Sigmoid colon (tissue), 7 donors: ENCODE data around the gene FAN1. TPM values are rescaled to one million over a fixed set of nuclear protein-coding genes. Genes with fewer than 3 reads are reported as not detected.

Experiments
- DNase-seq: peaks from one replicate; pipeline ENCODE4 v3.0.0-alpha.2; 2019
- H3K27ac ChIP-seq, 4 donors: fragments of 200-600 bp; sonication (generic); one replicate each; pipeline ENCODE4 v1.5.1; 2016 to 2019; ENCODE audit warnings: mild to moderate bottlenecking in 1 of 4
- H3K27me3 ChIP-seq, 3 donors: fragments of 200-600 bp; sonication (generic); one replicate each; pipeline ENCODE4 v1.5.1; 2019; ENCODE audit warnings: mild to moderate bottlenecking in 1 of 3
- H3K36me3 ChIP-seq, 4 donors: fragments of 200-600 bp; sonication (generic); one replicate each; pipeline ENCODE4 v1.5.1; 2016 to 2019
- H3K4me1 ChIP-seq, 4 donors: fragments of 200-600 bp; sonication (generic); one replicate each; pipeline ENCODE4 v1.5.1; 2017 to 2019
- H3K4me3 ChIP-seq, 4 donors: fragments of 200-600 bp; sonication (generic); one replicate each; pipeline ENCODE4 v1.5.1; 2017 to 2019; ENCODE audit warnings: mild to moderate bottlenecking in 2 of 4, moderate library complexity in 1 of 4
- H3K9me3 ChIP-seq, 4 donors: fragments of 200-600 bp in 3 of 4; sonication (generic) in 3 of 4; one replicate each; pipeline versions ENCODE4 v1.5.1 to v1.6.1; 2013 to 2019
- EP300 ChIP-seq, 4 donors: sonication (generic); formaldehyde crosslinking; IDR thresholded peaks; one replicate each; pipeline ENCODE4 v1.6.1; 2017; ENCODE audit warnings: antibody characterized with exemption in 4 of 4
- POLR2A ChIP-seq, 2 donors: fragments of 450-650 bp; IDR thresholded peaks; one replicate each; pipeline ENCODE4 v1.6.1; 2016; ENCODE audit warnings: antibody characterized with exemption in 2 of 2, mild to moderate bottlenecking in 2 of 2, moderate library complexity in 2 of 2
- POLR2AphosphoS5 ChIP-seq, 4 donors: sonication (generic); formaldehyde crosslinking; IDR thresholded peaks; one replicate each; pipeline ENCODE4 v1.6.1; 2017; ENCODE audit warnings: antibody characterized with exemption in 4 of 4
- WGBS, 2 donors: extraction: QIAGEN DNeasy Blood & Tissue Kit; methylation state at CpG; one replicate each; pipeline ENCODE4 v1.1.7; 2013; 5-methylcytosine and 5-hydroxymethylcytosine counted together
- intact Hi-C: fragments of 100-400 bp; cut with DNase I; formaldehyde crosslinking; loops from one replicate; pipeline ENCODE4 v1.15.1; 2023
- polyA plus RNA-seq, 3 donors: library from polyadenylated mRNA; stranded (reverse); fragments of 200-250 nt; gene quantifications; one replicate each; pipeline ENCODE4 v1.2.3, GENCODE V29; 2013
- total RNA-seq, 4 donors: library from RNA; depleted of rRNA; stranded (reverse); fragments of >200 nt; gene quantifications; one replicate each; pipeline ENCODE4 v1.1.0, GENCODE V29; 2016
- TF ChIP-seq, protein P1 (sequence below), 4 experiments: fragments of 450-650 bp in 3 of 4; fragments of 200-600 bp in 1 of 4; IDR thresholded peaks; one replicate each; pipeline ENCODE4 v1.5.1; 2016 to 2019; ENCODE audit warnings: antibody characterized with exemption in 4 of 4, mild to moderate bottlenecking in 3 of 4, moderate library complexity in 2 of 4
- donor health status: healthy with polysubstance abuse.
- donor health status: Bipolar disorder and iron deficiency.
- donor health status: healthy.

Gene FAN1
- total and polyA plus RNA-seq, 7 donors: 3.6 to 20.8 (median 17.8) TPM

DNA sequence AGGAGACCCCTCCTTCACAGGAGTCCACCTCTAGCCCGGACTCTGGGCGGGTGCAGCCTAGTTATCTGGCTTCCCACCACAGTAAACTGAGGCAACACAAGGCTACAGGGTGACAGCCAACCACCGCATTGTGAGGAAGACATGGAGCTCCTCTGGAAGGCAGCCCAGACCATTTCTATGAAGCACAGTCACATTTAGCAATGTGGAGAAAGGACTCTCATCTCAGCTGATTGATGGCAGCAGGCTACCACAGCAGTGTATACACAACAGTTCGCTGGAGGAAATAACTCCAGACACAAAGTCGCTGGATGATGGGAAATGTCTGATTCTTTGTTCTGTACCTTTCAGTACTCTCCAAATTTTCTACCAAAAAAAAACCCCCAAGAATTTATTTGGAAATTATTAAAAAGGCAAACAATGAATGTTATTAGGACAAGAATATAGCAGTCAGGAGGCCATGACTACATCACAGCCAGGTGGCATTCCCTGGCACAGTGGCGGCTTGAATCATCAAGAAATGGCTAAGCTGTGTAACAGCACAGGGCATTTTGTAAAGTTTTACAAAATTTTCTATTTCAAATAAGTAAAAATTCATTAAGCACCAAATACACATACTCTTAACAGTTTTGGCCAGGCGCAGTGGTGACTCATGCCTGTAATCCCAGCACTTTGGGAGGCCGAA is 40.1 kb downstream of the FAN1 start:
- no peaks in the 10 kb centered on the region for H3K27me3 ChIP-seq
- H3K36me3 ChIP-seq: peaks cover 31 to 100% (median 70%) of the 10 kb centered on the region in 4 donors
- no peaks in the 10 kb centered on the region for H3K9me3 ChIP-seq
- TF ChIP-seq, protein P1, sequence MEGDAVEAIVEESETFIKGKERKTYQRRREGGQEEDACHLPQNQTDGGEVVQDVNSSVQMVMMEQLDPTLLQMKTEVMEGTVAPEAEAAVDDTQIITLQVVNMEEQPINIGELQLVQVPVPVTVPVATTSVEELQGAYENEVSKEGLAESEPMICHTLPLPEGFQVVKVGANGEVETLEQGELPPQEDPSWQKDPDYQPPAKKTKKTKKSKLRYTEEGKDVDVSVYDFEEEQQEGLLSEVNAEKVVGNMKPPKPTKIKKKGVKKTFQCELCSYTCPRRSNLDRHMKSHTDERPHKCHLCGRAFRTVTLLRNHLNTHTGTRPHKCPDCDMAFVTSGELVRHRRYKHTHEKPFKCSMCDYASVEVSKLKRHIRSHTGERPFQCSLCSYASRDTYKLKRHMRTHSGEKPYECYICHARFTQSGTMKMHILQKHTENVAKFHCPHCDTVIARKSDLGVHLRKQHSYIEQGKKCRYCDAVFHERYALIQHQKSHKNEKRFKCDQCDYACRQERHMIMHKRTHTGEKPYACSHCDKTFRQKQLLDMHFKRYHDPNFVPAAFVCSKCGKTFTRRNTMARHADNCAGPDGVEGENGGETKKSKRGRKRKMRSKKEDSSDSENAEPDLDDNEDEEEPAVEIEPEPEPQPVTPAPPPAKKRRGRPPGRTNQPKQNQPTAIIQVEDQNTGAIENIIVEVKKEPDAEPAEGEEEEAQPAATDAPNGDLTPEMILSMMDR (IDR thresholded peaks at IDR 0.05): no peak
- no peak for TF ChIP-seq POLR2A (IDR thresholded peaks at IDR 0.05)
- no peak for TF ChIP-seq EP300 (IDR thresholded peaks at IDR 0.05)
- TF ChIP-seq POLR2AphosphoS5 (IDR thresholded peaks at IDR 0.05): no peak
- no peak for DNase-seq
- no peak overlapping the region for H3K27ac ChIP-seq
- intact Hi-C loops: no loop called here
- no peaks in the 10 kb centered on the region for H3K4me1 ChIP-seq
- 87 to 96% methylated on average over 8 of the region's 8 CpGs for WGBS, 2 donors
- no peak overlapping the region for H3K4me3 ChIP-seq

DNA sequence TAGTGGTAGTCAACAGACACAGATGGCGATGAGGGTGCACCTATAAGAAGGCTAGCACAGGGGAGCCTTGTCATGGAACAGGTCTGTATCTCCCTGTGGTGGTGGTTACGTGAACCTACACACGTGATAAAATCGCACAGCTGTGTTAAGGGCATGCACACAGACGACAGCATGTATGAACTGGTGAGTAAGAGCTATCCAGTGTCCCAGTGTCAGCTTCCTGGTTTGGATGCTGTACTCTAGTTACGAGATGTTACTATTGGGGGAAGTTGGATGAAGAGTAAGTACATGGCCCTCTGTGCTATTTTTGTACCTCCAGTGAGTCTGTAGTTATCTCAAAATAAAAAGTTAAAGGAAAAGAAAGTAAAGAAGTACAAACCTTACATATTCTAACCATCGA is 49.5 kb downstream of the FAN1 start:
- intact Hi-C loops: no loop called here
- H3K4me3 ChIP-seq: no peak overlapping the region
- no peak for TF ChIP-seq POLR2A (IDR thresholded peaks at IDR 0.05)
- TF ChIP-seq, protein P1 (IDR thresholded peaks at IDR 0.05): no peak
- TF ChIP-seq EP300 (IDR thresholded peaks at IDR 0.05): no peak
- no peak for TF ChIP-seq POLR2AphosphoS5 (IDR thresholded peaks at IDR 0.05)
- H3K9me3 ChIP-seq: no peaks in the 10 kb centered on the region
- 95 to 96% methylated on average over 7 of the region's 7 CpGs for WGBS, 2 donors
- H3K4me1 ChIP-seq: no peaks in the 10 kb centered on the region
- no peaks in the 10 kb centered on the region for H3K27me3 ChIP-seq
- DNase-seq: no peak
- H3K27ac ChIP-seq: no peak overlapping the region
- peaks cover 44 to 100% (median 61%) of the 10 kb centered on the region in 4 donors for H3K36me3 ChIP-seq

DNA sequence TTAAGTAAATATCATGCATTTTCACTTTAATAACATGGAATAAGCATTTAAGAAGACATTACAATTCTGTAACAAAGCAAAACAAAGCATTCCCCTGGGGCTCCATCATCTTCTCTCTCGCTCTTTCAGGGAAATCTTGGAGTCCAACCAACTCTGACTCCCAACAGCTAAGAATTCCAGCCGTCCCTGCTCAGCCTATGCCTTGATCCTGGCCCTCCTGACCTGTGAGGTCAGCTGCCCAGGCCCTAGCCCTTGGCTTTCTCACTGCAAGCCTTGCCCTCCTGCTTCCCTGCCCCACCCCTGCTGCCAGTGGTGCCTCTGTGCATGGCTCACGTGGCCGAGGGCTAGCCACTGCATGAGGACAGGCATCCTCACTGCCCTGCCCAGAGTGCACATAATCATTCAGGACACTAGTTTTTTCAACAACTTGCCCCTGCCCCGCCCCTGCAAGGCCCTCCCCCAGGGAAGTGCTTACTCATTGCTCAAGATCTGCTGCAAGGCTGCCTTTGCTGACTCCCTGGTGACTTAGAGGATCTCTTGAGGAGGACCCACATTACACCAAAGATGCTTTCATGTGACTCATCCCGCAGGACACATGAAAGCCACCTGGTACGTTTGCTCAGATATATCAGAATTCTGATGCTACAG is 50.1 kb downstream of the FAN1 start:
- WGBS, 2 donors: 85 to 86% methylated on average over 7 of the region's 7 CpGs
- no peaks in the 10 kb centered on the region for H3K9me3 ChIP-seq
- no peaks in the 10 kb centered on the region for H3K27me3 ChIP-seq
- no peak for DNase-seq
- H3K27ac ChIP-seq: no peak overlapping the region
- TF ChIP-seq POLR2AphosphoS5 (IDR thresholded peaks at IDR 0.05) (no peak), POLR2A (IDR thresholded peaks at IDR 0.05) (no peak), EP300 (IDR thresholded peaks at IDR 0.05) (no peak)
- TF ChIP-seq, protein P1 (IDR thresholded peaks at IDR 0.05): no peak
- no peak overlapping the region for H3K4me3 ChIP-seq
- intact Hi-C loops: no loop called here
- H3K36me3 ChIP-seq: peaks cover 45 to 100% (median 62%) of the 10 kb centered on the region in 4 donors
- no peaks in the 10 kb centered on the region for H3K4me1 ChIP-seq

DNA sequence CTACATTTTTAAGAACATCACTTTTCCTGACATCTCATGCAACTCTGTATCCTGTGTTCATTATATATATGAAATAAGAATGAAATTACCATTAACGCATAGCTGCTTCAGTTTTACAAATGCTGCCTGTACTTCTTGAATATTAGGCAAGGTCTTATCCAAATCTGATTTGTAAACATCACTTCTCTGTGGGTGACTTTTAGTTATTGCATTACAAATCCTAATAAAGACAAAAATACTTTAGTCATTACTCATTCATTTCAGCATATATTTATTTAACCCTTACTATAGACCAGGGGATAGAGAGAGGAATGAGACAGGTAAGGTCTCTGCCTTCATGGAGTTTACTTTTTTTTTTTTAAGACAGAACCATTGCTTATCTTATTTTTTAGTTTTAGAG is 51.0 kb downstream of the FAN1 start:
- Histone ChIP-seq H3K4me3 (no peak overlapping the region), H3K9me3 (no peaks in the 10 kb centered on the region), H3K36me3 (peaks cover 45 to 100% (median 63%) of the 10 kb centered on the region in 4 donors), H3K27ac (no peak overlapping the region), H3K4me1 (no peaks in the 10 kb centered on the region), H3K27me3 (no peaks in the 10 kb centered on the region)
- intact Hi-C loops: no loop called here
- WGBS, 2 donors: 97 to 98% methylated on average over 1 of the region's 1 CpG
- DNase-seq: no peak
- TF ChIP-seq POLR2AphosphoS5 (IDR thresholded peaks at IDR 0.05): no peak
- TF ChIP-seq POLR2A (IDR thresholded peaks at IDR 0.05): no peak
- TF ChIP-seq, protein P1 (IDR thresholded peaks at IDR 0.05): no peak
- TF ChIP-seq EP300 (IDR thresholded peaks at IDR 0.05): no peak
